ENCODE data around the gene GATAD2B. TPM values are rescaled to one million over a fixed set of nuclear protein-coding genes. Genes with fewer than 3 reads are reported as not detected.

Gene GATAD2B
- total and polyA plus RNA-seq, 2 of the 4 experiments (the other 2 are of a cell fraction) = 3.8 to 6.2 TPM

GRCh38 chr1:153881751-153882150 lies 41.0 kb downstream of the GATAD2B start:
- peak overlapping the region; percentile 69 for H2AK9ac ChIP-seq (replicated peaks; ENCODE audit: low read depth, low read length, poor library complexity)
- H3K9me3 ChIP-seq (ENCODE audit: control insufficient read depth, insufficient read depth, low read length) = no peaks in the 10 kb centered on the region
- peak overlapping the region; percentile 80 for H3K9ac ChIP-seq (ENCODE audit: low read depth, low read length)
- H2BK120ac ChIP-seq (ENCODE audit: low read depth, low read length) = peak overlapping the region; percentile 6; the same call in 1 of the 2 replicates
- peak overlapping the region; percentile 46 for H3K4me3 ChIP-seq (ENCODE audit: insufficient read depth, low read depth, low read length)
- ATAC-seq (ENCODE audit: low read depth) (peak; percentile 50), DNase-seq (peak; percentile 62)
- H4K5ac ChIP-seq (ENCODE audit: low read depth, low read length) = peak overlapping the region; percentile 96
- in situ Hi-C loops (cut with MboI; ENCODE audit: low sequenced_read_pairs) (no loop called here), dilution Hi-C loops (cut with HindIII; ENCODE audit: low sequenced_read_pairs, unreplicated experiment) (no loop called here), intact Hi-C loops (cut with micrococcal nuclease) (loop anchor here (5.0 kb wide), 1 partner anchor 41 kb away; the partner anchor contains the start of gene GATAD2B)
- H3K9me1 ChIP-seq (ENCODE audit: insufficient read depth, low read length) = no peaks in the 10 kb centered on the region; the same call in 1 of the 2 replicates
- no peak overlapping the region; the same call in 1 of the 2 replicates for H2AK5ac ChIP-seq (ENCODE audit: low read depth, low read length)
- peaks cover 10% of the 10 kb centered on the region; the same call in 1 of the 2 replicates for H4K20me1 ChIP-seq (ENCODE audit: insufficient read depth, low read length)
- no peaks in the 10 kb centered on the region; the same call in 1 of the 2 replicates for H3K36me3 ChIP-seq (ENCODE audit: control insufficient read depth, insufficient read depth, low read length)
- H4K8ac ChIP-seq (ENCODE audit: low read depth in 2 of 2, low read length in 2 of 2) = peak overlapping the region; percentile 67 to 96
- no peak overlapping the region; the same call in 2 of the 3 replicates for H2BK15ac ChIP-seq (ENCODE audit: low read depth, low read length)
- peaks cover 7 to 55% of the 10 kb centered on the region in 2 experiments; a peak in 3 of 4 replicates for H3K79me1 ChIP-seq (ENCODE audit: low read depth in 1 of 2, low read length in 2 of 2)
- peak overlapping the region; percentile 70 for H4K91ac ChIP-seq (ENCODE audit: insufficient read depth, low read depth, low read length)
- peak overlapping the region; percentile 95 for H3K18ac ChIP-seq (ENCODE audit: low read depth, low read length)
- peak overlapping the region; percentile 93 for H2BK5ac ChIP-seq (ENCODE audit: low read depth, low read length, poor library complexity, severe bottlenecking)
- no peak for TF ChIP-seq MXI1 (IDR thresholded peaks at IDR 0.05; ENCODE audit: borderline replicate concordance, low read depth, low read length)
- TF ChIP-seq CTCF (conservative IDR thresholded peaks at IDR 0.05; ENCODE audit: low read depth, low read length) = no peak
- no peak for TF ChIP-seq SMC3 (IDR thresholded peaks at IDR 0.05; ENCODE audit: low read depth, low read length)
- ChIA-PET CTCF (interaction anchor here (0.6 kb wide), 1 partner anchor 67 kb away, joined by 4 read pairs; no protein-coding TSS in a partner anchor), POLR2A (ENCODE audit: unreplicated experiment) (interaction anchor here (0.5 kb wide), 1 partner anchor 98 kb away, joined by 7 read pairs; no protein-coding TSS in a partner anchor)
- peak overlapping the region; percentile 90 for H3K14ac ChIP-seq (replicated peaks; ENCODE audit: low read depth, low read length)
- H3K27me3 ChIP-seq (ENCODE audit: control insufficient read depth, insufficient read depth, low read length) = no peaks in the 10 kb centered on the region
- 100% methylated on average over 1 of the region's 9 CpGs; no CpG with 5 or more reads in 1 of the 2 experiments for whole genome bisulfite sequencing, 2 experiments (ENCODE audit: extremely low coverage in 2 of 2, insufficient read length in 1 of 2)
- H2BK20ac ChIP-seq (ENCODE audit: low read depth, low read length) = peak overlapping the region; percentile 4; the same call in 1 of the 2 replicates
- peak overlapping the region; percentile 23 for H3K4ac ChIP-seq (ENCODE audit: low read depth, low read length)
- peak overlapping the region; percentile 95 for H3K27ac ChIP-seq (ENCODE audit: insufficient read depth, low read length)
- peaks cover 6% of the 10 kb centered on the region for H3K4me1 ChIP-seq (ENCODE audit: control insufficient read depth, insufficient read depth, low read length)
- peak overlapping the region; percentile 30; the same call in 1 of the 2 replicates for H3K23ac ChIP-seq (ENCODE audit: low read depth, low read length)
- H3K4me2 ChIP-seq (ENCODE audit: low read depth, low read length) = peak overlapping the region; percentile 96
- BruUV-seq (replicated peaks) = no TSS peak
- peak overlapping the region; percentile 76 for H2AFZ ChIP-seq (replicated peaks; ENCODE audit: low read length, poor library complexity)
- peak overlapping the region; percentile 83 for H3K56ac ChIP-seq (ENCODE audit: extremely low read depth, insufficient read depth, low read length)
